ENCODE data around the gene TBL1XR1.

DNA sequence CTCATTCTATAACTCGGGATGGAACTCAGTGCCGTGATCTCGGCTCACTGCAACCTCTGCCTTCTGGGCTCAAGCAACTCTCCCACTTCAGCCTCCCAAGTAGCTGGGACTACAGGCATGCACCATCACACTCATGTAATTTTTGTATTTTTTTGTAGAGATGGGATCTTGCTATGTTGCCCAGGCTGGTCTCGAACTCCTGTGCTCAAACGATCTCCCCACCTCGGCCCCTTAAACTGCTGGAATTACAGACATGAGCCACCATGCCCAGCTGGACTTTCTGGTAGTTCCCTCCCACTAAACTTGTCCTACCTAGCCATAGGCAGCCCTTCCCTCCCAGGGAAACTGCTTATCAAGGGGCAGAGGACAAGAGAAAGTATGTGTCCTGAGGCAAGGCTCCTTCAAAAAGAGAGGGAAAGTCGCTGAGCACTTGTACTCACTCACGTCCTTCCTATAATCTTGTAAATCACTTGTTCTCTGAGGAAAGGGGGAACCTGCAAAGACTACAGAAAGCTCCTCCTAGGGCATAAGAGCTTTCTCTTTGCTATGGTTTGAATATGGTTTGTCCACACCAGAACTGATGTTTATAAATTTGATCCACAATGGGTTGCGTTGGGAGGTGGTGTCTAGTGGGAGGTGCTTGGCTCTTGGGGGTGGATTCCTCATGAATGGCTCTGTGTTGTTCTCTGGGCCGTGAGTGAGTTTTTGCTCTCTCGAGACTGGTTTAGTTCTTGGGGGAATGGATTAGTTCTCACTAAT lies 13.6 kb upstream of the TBL1XR1 start:
- TF ChIP-seq GABPB1 (CRISPR knock-in tag; IDR thresholded peaks at IDR 0.05) = no peak
- TF ChIP-seq ONECUT2 (CRISPR knock-in tag; IDR thresholded peaks at IDR 0.05) = no peak
- no peak for TF ChIP-seq ZNF274 (CRISPR knock-in tag; IDR thresholded peaks at IDR 0.05)
- TF ChIP-seq GPBP1L1 (CRISPR knock-in tag; IDR thresholded peaks at IDR 0.05) = no peak
- TF ChIP-seq, protein P1, sequence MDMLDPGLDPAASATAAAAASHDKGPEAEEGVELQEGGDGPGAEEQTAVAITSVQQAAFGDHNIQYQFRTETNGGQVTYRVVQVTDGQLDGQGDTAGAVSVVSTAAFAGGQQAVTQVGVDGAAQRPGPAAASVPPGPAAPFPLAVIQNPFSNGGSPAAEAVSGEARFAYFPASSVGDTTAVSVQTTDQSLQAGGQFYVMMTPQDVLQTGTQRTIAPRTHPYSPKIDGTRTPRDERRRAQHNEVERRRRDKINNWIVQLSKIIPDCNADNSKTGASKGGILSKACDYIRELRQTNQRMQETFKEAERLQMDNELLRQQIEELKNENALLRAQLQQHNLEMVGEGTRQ (IDR thresholded peaks at IDR 0.05; ENCODE audit: low read depth, low read length) = no peak
- TF ChIP-seq, protein P1 (CRISPR knock-in tag; IDR thresholded peaks at IDR 0.05; ENCODE audit: borderline replicate concordance) = no peak
- TF ChIP-seq ZNF83 (CRISPR knock-in tag; IDR thresholded peaks at IDR 0.05; ENCODE audit: borderline replicate concordance) = no peak
- no peak for TF ChIP-seq CCAR2 (optimal IDR thresholded peaks at IDR 0.05; ENCODE audit: low read depth, low read length)
- TF ChIP-seq MEIS2 (CRISPR knock-in tag; IDR thresholded peaks at IDR 0.05) = no peak
- TF ChIP-seq SUZ12 (IDR thresholded peaks at IDR 0.05; ENCODE audit: low read depth, low read length) = no peak
- TF ChIP-seq, protein P2, sequence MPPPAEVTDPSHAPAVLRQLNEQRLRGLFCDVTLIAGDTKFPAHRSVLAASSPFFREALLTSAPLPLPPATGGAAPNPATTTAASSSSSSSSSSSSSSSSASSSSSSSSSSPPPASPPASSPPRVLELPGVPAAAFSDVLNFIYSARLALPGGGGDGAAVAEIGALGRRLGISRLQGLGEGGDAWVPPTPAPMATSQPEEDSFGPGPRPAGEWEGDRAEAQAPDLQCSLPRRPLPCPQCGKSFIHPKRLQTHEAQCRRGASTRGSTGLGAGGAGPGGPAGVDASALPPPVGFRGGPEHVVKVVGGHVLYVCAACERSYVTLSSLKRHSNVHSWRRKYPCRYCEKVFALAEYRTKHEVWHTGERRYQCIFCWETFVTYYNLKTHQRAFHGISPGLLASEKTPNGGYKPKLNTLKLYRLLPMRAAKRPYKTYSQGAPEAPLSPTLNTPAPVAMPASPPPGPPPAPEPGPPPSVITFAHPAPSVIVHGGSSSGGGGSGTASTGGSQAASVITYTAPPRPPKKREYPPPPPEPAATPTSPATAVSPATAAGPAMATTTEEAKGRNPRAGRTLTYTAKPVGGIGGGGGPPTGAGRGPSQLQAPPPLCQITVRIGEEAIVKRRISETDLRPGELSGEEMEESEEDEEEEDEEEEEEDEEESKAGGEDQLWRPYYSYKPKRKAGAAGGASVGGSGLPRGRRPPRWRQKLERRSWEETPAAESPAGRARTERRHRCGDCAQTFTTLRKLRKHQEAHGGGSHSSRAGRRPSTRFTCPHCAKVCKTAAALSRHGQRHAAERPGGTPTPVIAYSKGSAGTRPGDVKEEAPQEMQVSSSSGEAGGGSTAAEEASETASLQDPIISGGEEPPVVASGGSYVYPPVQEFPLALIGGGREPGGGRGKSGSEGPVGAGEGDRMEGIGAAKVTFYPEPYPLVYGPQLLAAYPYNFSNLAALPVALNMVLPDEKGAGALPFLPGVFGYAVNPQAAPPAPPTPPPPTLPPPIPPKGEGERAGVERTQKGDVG (CRISPR knock-in tag; IDR thresholded peaks at IDR 0.05; ENCODE audit: borderline replicate concordance) = no peak
- TF ChIP-seq KMT2B (CRISPR knock-in tag; IDR thresholded peaks at IDR 0.05) = no peak
- TF ChIP-seq, protein P3, sequence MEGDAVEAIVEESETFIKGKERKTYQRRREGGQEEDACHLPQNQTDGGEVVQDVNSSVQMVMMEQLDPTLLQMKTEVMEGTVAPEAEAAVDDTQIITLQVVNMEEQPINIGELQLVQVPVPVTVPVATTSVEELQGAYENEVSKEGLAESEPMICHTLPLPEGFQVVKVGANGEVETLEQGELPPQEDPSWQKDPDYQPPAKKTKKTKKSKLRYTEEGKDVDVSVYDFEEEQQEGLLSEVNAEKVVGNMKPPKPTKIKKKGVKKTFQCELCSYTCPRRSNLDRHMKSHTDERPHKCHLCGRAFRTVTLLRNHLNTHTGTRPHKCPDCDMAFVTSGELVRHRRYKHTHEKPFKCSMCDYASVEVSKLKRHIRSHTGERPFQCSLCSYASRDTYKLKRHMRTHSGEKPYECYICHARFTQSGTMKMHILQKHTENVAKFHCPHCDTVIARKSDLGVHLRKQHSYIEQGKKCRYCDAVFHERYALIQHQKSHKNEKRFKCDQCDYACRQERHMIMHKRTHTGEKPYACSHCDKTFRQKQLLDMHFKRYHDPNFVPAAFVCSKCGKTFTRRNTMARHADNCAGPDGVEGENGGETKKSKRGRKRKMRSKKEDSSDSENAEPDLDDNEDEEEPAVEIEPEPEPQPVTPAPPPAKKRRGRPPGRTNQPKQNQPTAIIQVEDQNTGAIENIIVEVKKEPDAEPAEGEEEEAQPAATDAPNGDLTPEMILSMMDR (CRISPR knock-in tag; IDR thresholded peaks at IDR 0.05) = no peak
